H9 (cell line): ENCODE results near the gene CCDC68. TPM values are rescaled to one million over a fixed set of nuclear protein-coding genes. Genes with fewer than 3 reads are reported as not detected.

Source experiments
- DNase-seq: peaks from one replicate; pipeline ENCODE4 v3.0.0-alpha.2; 2017
- H2AFZ ChIP-seq: one replicate; pipeline ENCODE4 v1.6.1; 2013; ENCODE audit warnings: mild to moderate bottlenecking, low read length, control low read depth, moderate library complexity
- H2AK5ac ChIP-seq: 2 replicates; pipeline ENCODE4 v1.6.1; 2013; ENCODE audit warnings: low read length, control low read depth, mixed read lengths; ENCODE audit not compliant: insufficient read length
- H2BK120ac ChIP-seq: one replicate; pipeline ENCODE4 v1.6.1; 2013; ENCODE audit warnings: low read depth, mild to moderate bottlenecking, low read length, control low read depth, inconsistent platforms; ENCODE audit not compliant: poor library complexity, severe bottlenecking
- H2BK12ac ChIP-seq: 2 replicates; pipeline ENCODE4 v1.6.1; 2013; ENCODE audit warnings: low read length, control low read depth, mixed read lengths, low read depth; ENCODE audit not compliant: insufficient read length
- H2BK15ac ChIP-seq: 2 replicates; pipeline ENCODE4 v1.6.1; 2013; ENCODE audit warnings: low read depth, low read length, control low read depth
- H2BK20ac ChIP-seq: one replicate; pipeline ENCODE4 v1.6.1; 2013; ENCODE audit warnings: low read depth, mild to moderate bottlenecking, low read length, control low read depth, inconsistent platforms; ENCODE audit not compliant: poor library complexity, severe bottlenecking
- H2BK5ac ChIP-seq: 2 replicates; pipeline ENCODE4 v1.6.1; 2013; ENCODE audit warnings: low read length, control low read depth, mixed read lengths; ENCODE audit not compliant: insufficient read length
- H3K14ac ChIP-seq: 2 replicates; pipeline ENCODE4 v1.6.1; 2013; ENCODE audit warnings: low read length, control low read depth; ENCODE audit not compliant: insufficient read depth
- H3K18ac ChIP-seq: 2 replicates; pipeline ENCODE4 v1.6.1; 2013; ENCODE audit warnings: low read depth, mild to moderate bottlenecking, mixed read lengths, low read length, control low read depth; ENCODE audit not compliant: insufficient read length
- H3K23ac ChIP-seq: 2 replicates; pipeline ENCODE4 v1.6.1; 2013; ENCODE audit warnings: low read length, control low read depth, mixed read lengths, low read depth; ENCODE audit not compliant: insufficient read length
- H3K23me2 ChIP-seq: 2 replicates; pipeline ENCODE4 v1.6.1; 2013; ENCODE audit warnings: low read depth, mild to moderate bottlenecking, mixed read lengths, low read length, control low read depth; ENCODE audit not compliant: insufficient read length, poor library complexity, severe bottlenecking
- H3K27ac ChIP-seq: 2 replicates; pipeline ENCODE4 v1.5.1; 2013; ENCODE audit warnings: low read length, control low read depth, mixed read lengths, low read depth; ENCODE audit not compliant: insufficient read length
- H3K27me3 ChIP-seq: 2 replicates; pipeline ENCODE4 v1.6.1; 2013; ENCODE audit warnings: low read length, control low read depth, inconsistent platforms; ENCODE audit not compliant: insufficient read depth
- H3K4ac ChIP-seq: 2 replicates; pipeline ENCODE4 v1.6.1; 2013; ENCODE audit warnings: low read depth, mild to moderate bottlenecking, control low read depth, inconsistent platforms, low read length, moderate library complexity
- H3K4me1 ChIP-seq: 2 replicates; pipeline ENCODE4 v1.6.1; 2013; ENCODE audit warnings: low read length, control low read depth, inconsistent platforms; ENCODE audit not compliant: insufficient read depth
- H3K4me2 ChIP-seq: 2 replicates; pipeline ENCODE4 v1.6.1; 2013; ENCODE audit warnings: low read length, control low read depth, mixed read lengths; ENCODE audit not compliant: insufficient read length, insufficient read depth
- H3K56ac ChIP-seq: 2 replicates; pipeline ENCODE4 v1.6.1; 2013; ENCODE audit warnings: low read depth, mild to moderate bottlenecking, mixed read lengths, low read length, control low read depth; ENCODE audit not compliant: insufficient read length
- H3K79me1 ChIP-seq: 2 replicates; pipeline ENCODE4 v1.6.1; 2013; ENCODE audit warnings: low read depth, mild to moderate bottlenecking, moderate library complexity, low read length, control low read depth, inconsistent platforms; ENCODE audit not compliant: insufficient read depth, poor library complexity, severe bottlenecking
- H3K79me2 ChIP-seq: 2 replicates; pipeline ENCODE4 v1.6.1; 2013; ENCODE audit warnings: low read length, control low read depth, inconsistent platforms; ENCODE audit not compliant: insufficient read depth
- H3K9ac ChIP-seq: 2 replicates; pipeline ENCODE4 v1.6.1; 2013; ENCODE audit warnings: low read length, control low read depth, mixed read lengths; ENCODE audit not compliant: insufficient read length; ENCODE audit errors: extremely low read depth
- H3K9me3 ChIP-seq: one replicate; pipeline ENCODE4 v1.6.1; 2013; ENCODE audit warnings: low read depth, low read length, inconsistent platforms; ENCODE audit not compliant: control insufficient read depth
- H3T11ph ChIP-seq: one replicate; pipeline ENCODE4 v1.6.1; 2013; ENCODE audit warnings: mild to moderate bottlenecking, low read length, control low read depth, inconsistent platforms
- H4K20me1 ChIP-seq: one replicate; pipeline ENCODE4 v1.6.1; 2013; ENCODE audit not compliant: control insufficient read depth, insufficient read length, insufficient read depth
- H4K5ac ChIP-seq: 2 replicates; pipeline ENCODE4 v1.6.1; 2013; ENCODE audit warnings: low read depth, mild to moderate bottlenecking, mixed read lengths, low read length, control low read depth; ENCODE audit not compliant: insufficient read length
- H4K8ac ChIP-seq: replicated peaks from 2 replicates; pipeline ENCODE4 v1.6.1; 2013; ENCODE audit warnings: low read length, control low read depth, mixed read lengths, low read depth; ENCODE audit not compliant: insufficient read length
- H4K91ac ChIP-seq: 2 replicates; pipeline ENCODE4 v1.6.1; 2013; ENCODE audit warnings: low read depth, mild to moderate bottlenecking, moderate library complexity, mixed read lengths, low read length, control low read depth; ENCODE audit not compliant: insufficient read length
- H3K27ac Mint-ChIP-seq, 3 experiments: 2 replicates in 2 of 3; 3 replicates in 1 of 3; pipeline ENCODE4 v1.8.0; 2020 to 2021; ENCODE audit warnings: mixed read lengths in 3 of 3, mild to moderate bottlenecking in 1 of 3, moderate library complexity in 1 of 3
- H3K27me3 Mint-ChIP-seq: 2 replicates; pipeline ENCODE4 v1.8.0; 2021; ENCODE audit warnings: low read depth, mild to moderate bottlenecking, moderate library complexity, mixed read lengths
- H3K36me3 Mint-ChIP-seq, 3 experiments: 2 replicates in 2 of 3; 3 replicates in 1 of 3; pipeline ENCODE4 v1.8.0; 2020 to 2021; ENCODE audit warnings: low read depth in 3 of 3, mixed read lengths in 3 of 3; ENCODE audit not compliant: insufficient read depth in 1 of 3
- H3K4me1 Mint-ChIP-seq, 2 experiments: 2 replicates each; pipeline ENCODE4 v1.8.0; 2020; ENCODE audit warnings: mixed read lengths in 2 of 2
- H3K4me3 Mint-ChIP-seq, 2 experiments: 2 replicates in 1 of 2; 3 replicates in 1 of 2; pipeline ENCODE4 v1.8.0; 2020 to 2021; ENCODE audit warnings: mild to moderate bottlenecking in 2 of 2, mixed read lengths in 2 of 2, moderate library complexity in 1 of 2
- H3K9me3 Mint-ChIP-seq, 2 experiments: 2 replicates in 1 of 2; 3 replicates in 1 of 2; pipeline ENCODE4 v1.8.0; 2020; ENCODE audit warnings: mild to moderate bottlenecking in 2 of 2, mixed read lengths in 2 of 2, moderate library complexity in 1 of 2
- CTCF ChIP-seq: fragments of 200-600 bp; sonication (generic); conservative IDR thresholded peaks from 3 replicates; pipeline ENCODE4 v1.8.0; 2021; ENCODE audit warnings: antibody characterized with exemption, mild to moderate bottlenecking
- WGBS: extraction: QIAGEN DNeasy Blood & Tissue Kit; methylation state at CpG from one replicate; pipeline ENCODE4 v1.1.7; 2013; ENCODE audit warnings: missing lambda C conversion rate, low lambda C conversion rate, mixed read lengths; ENCODE audit not compliant: insufficient read length; ENCODE audit errors: extremely low coverage; 5-methylcytosine and 5-hydroxymethylcytosine counted together
- total RNA-seq: library from RNA; stranded (reverse); gene quantifications from 2 replicates; pipeline ENCODE4 v1.2.1, GENCODE V29; 2021

CCDC68 gene
- total RNA-seq, 1 experiment from 2014 or later, result not detected

GRCh38 chr18:54883816-54884604 lies 75.3 kb downstream of the CCDC68 start:
- no peak overlapping the region for H4K8ac ChIP-seq
- H3K36me3 Mint-ChIP-seq, result no peaks in the 10 kb centered on the region
- no peak overlapping the region for H3K27ac Mint-ChIP-seq
- no peak overlapping the region for H2BK20ac ChIP-seq
- H3T11ph ChIP-seq, result no peak overlapping the region
- no peaks in the 10 kb centered on the region for H4K20me1 ChIP-seq
- no peak overlapping the region for H2BK12ac ChIP-seq
- H3K4me2 ChIP-seq, result no peak overlapping the region
- H3K23ac ChIP-seq, result no peak overlapping the region
- no peak overlapping the region for H3K9ac ChIP-seq
- WGBS, result no CpG with 5 or more reads among the region's 6 CpGs
- no peaks in the 10 kb centered on the region for H3K9me3 ChIP-seq
- H3K27ac ChIP-seq, result no peak overlapping the region
- peaks cover 9% of the 10 kb centered on the region; the same call in 1 of the 2 replicates for H3K27me3 Mint-ChIP-seq
- H4K5ac ChIP-seq, result no peak overlapping the region
- H2AFZ ChIP-seq, result no peak overlapping the region
- peaks cover 3% of the 10 kb centered on the region in 2 experiments for H3K4me1 Mint-ChIP-seq
- no peak for TF ChIP-seq CTCF
- no peak overlapping the region for H3K4ac ChIP-seq
- H3K79me1 ChIP-seq, result no peaks in the 10 kb centered on the region
- H3K23me2 ChIP-seq, result no peaks in the 10 kb centered on the region
- H3K27me3 ChIP-seq, result no peaks in the 10 kb centered on the region
- H3K4me3 Mint-ChIP-seq, result no peak overlapping the region
- no peak overlapping the region for H3K56ac ChIP-seq
- H3K18ac ChIP-seq, result no peak overlapping the region
- no peaks in the 10 kb centered on the region; a peak in 1 of 5 replicates for H3K9me3 Mint-ChIP-seq
- no peaks in the 10 kb centered on the region for H3K4me1 ChIP-seq
- H4K91ac ChIP-seq, result no peak overlapping the region
- H2BK5ac ChIP-seq, result no peak overlapping the region
- H3K79me2 ChIP-seq, result no peaks in the 10 kb centered on the region
- DNase-seq, result no peak
- no peak overlapping the region for H3K14ac ChIP-seq
- no peak overlapping the region for H2BK15ac ChIP-seq
- H2AK5ac ChIP-seq, result no peak overlapping the region
- H2BK120ac ChIP-seq, result no peak overlapping the region
